H9 (cell line): ENCODE data around the gene CD8A. TPM values are rescaled to one million over a fixed set of nuclear protein-coding genes. Genes with fewer than 3 reads are reported as not detected.

Experiments used
- DNase-seq: peaks from one replicate; pipeline ENCODE4 v3.0.0-alpha.2; 2017
- H2AFZ ChIP-seq: one replicate; pipeline ENCODE4 v1.6.1; 2013; ENCODE audit warnings: mild to moderate bottlenecking, low read length, control low read depth, moderate library complexity
- H2AK5ac ChIP-seq: 2 replicates; pipeline ENCODE4 v1.6.1; 2013; ENCODE audit warnings: low read length, control low read depth, mixed read lengths; ENCODE audit not compliant: insufficient read length
- H2BK120ac ChIP-seq: one replicate; pipeline ENCODE4 v1.6.1; 2013; ENCODE audit warnings: low read depth, mild to moderate bottlenecking, low read length, control low read depth, inconsistent platforms; ENCODE audit not compliant: poor library complexity, severe bottlenecking
- H2BK12ac ChIP-seq: 2 replicates; pipeline ENCODE4 v1.6.1; 2013; ENCODE audit warnings: low read length, control low read depth, mixed read lengths, low read depth; ENCODE audit not compliant: insufficient read length
- H2BK15ac ChIP-seq: 2 replicates; pipeline ENCODE4 v1.6.1; 2013; ENCODE audit warnings: low read depth, low read length, control low read depth
- H2BK20ac ChIP-seq: one replicate; pipeline ENCODE4 v1.6.1; 2013; ENCODE audit warnings: low read depth, mild to moderate bottlenecking, low read length, control low read depth, inconsistent platforms; ENCODE audit not compliant: poor library complexity, severe bottlenecking
- H2BK5ac ChIP-seq: 2 replicates; pipeline ENCODE4 v1.6.1; 2013; ENCODE audit warnings: low read length, control low read depth, mixed read lengths; ENCODE audit not compliant: insufficient read length
- H3K14ac ChIP-seq: 2 replicates; pipeline ENCODE4 v1.6.1; 2013; ENCODE audit warnings: low read length, control low read depth; ENCODE audit not compliant: insufficient read depth
- H3K18ac ChIP-seq: 2 replicates; pipeline ENCODE4 v1.6.1; 2013; ENCODE audit warnings: low read depth, mild to moderate bottlenecking, mixed read lengths, low read length, control low read depth; ENCODE audit not compliant: insufficient read length
- H3K23ac ChIP-seq: 2 replicates; pipeline ENCODE4 v1.6.1; 2013; ENCODE audit warnings: low read length, control low read depth, mixed read lengths, low read depth; ENCODE audit not compliant: insufficient read length
- H3K23me2 ChIP-seq: 2 replicates; pipeline ENCODE4 v1.6.1; 2013; ENCODE audit warnings: low read depth, mild to moderate bottlenecking, mixed read lengths, low read length, control low read depth; ENCODE audit not compliant: insufficient read length, poor library complexity, severe bottlenecking
- H3K27ac ChIP-seq: 2 replicates; pipeline ENCODE4 v1.5.1; 2013; ENCODE audit warnings: low read length, control low read depth, mixed read lengths, low read depth; ENCODE audit not compliant: insufficient read length
- H3K27me3 ChIP-seq: 2 replicates; pipeline ENCODE4 v1.6.1; 2013; ENCODE audit warnings: low read length, control low read depth, inconsistent platforms; ENCODE audit not compliant: insufficient read depth
- H3K4ac ChIP-seq: 2 replicates; pipeline ENCODE4 v1.6.1; 2013; ENCODE audit warnings: low read depth, mild to moderate bottlenecking, control low read depth, inconsistent platforms, low read length, moderate library complexity
- H3K4me1 ChIP-seq: 2 replicates; pipeline ENCODE4 v1.6.1; 2013; ENCODE audit warnings: low read length, control low read depth, inconsistent platforms; ENCODE audit not compliant: insufficient read depth
- H3K4me2 ChIP-seq: 2 replicates; pipeline ENCODE4 v1.6.1; 2013; ENCODE audit warnings: low read length, control low read depth, mixed read lengths; ENCODE audit not compliant: insufficient read length, insufficient read depth
- H3K56ac ChIP-seq: 2 replicates; pipeline ENCODE4 v1.6.1; 2013; ENCODE audit warnings: low read depth, mild to moderate bottlenecking, mixed read lengths, low read length, control low read depth; ENCODE audit not compliant: insufficient read length
- H3K79me1 ChIP-seq: 2 replicates; pipeline ENCODE4 v1.6.1; 2013; ENCODE audit warnings: low read depth, mild to moderate bottlenecking, moderate library complexity, low read length, control low read depth, inconsistent platforms; ENCODE audit not compliant: insufficient read depth, poor library complexity, severe bottlenecking
- H3K79me2 ChIP-seq: 2 replicates; pipeline ENCODE4 v1.6.1; 2013; ENCODE audit warnings: low read length, control low read depth, inconsistent platforms; ENCODE audit not compliant: insufficient read depth
- H3K9ac ChIP-seq: 2 replicates; pipeline ENCODE4 v1.6.1; 2013; ENCODE audit warnings: low read length, control low read depth, mixed read lengths; ENCODE audit not compliant: insufficient read length; ENCODE audit errors: extremely low read depth
- H3K9me3 ChIP-seq: one replicate; pipeline ENCODE4 v1.6.1; 2013; ENCODE audit warnings: low read depth, low read length, inconsistent platforms; ENCODE audit not compliant: control insufficient read depth
- H3T11ph ChIP-seq: one replicate; pipeline ENCODE4 v1.6.1; 2013; ENCODE audit warnings: mild to moderate bottlenecking, low read length, control low read depth, inconsistent platforms
- H4K20me1 ChIP-seq: one replicate; pipeline ENCODE4 v1.6.1; 2013; ENCODE audit not compliant: control insufficient read depth, insufficient read length, insufficient read depth
- H4K5ac ChIP-seq: 2 replicates; pipeline ENCODE4 v1.6.1; 2013; ENCODE audit warnings: low read depth, mild to moderate bottlenecking, mixed read lengths, low read length, control low read depth; ENCODE audit not compliant: insufficient read length
- H4K8ac ChIP-seq: replicated peaks from 2 replicates; pipeline ENCODE4 v1.6.1; 2013; ENCODE audit warnings: low read length, control low read depth, mixed read lengths, low read depth; ENCODE audit not compliant: insufficient read length
- H4K91ac ChIP-seq: 2 replicates; pipeline ENCODE4 v1.6.1; 2013; ENCODE audit warnings: low read depth, mild to moderate bottlenecking, moderate library complexity, mixed read lengths, low read length, control low read depth; ENCODE audit not compliant: insufficient read length
- H3K27ac Mint-ChIP-seq, 3 experiments: 2 replicates in 2 of 3; 3 replicates in 1 of 3; pipeline ENCODE4 v1.8.0; 2020 to 2021; ENCODE audit warnings: mixed read lengths in 3 of 3, mild to moderate bottlenecking in 1 of 3, moderate library complexity in 1 of 3
- H3K27me3 Mint-ChIP-seq: 2 replicates; pipeline ENCODE4 v1.8.0; 2021; ENCODE audit warnings: low read depth, mild to moderate bottlenecking, moderate library complexity, mixed read lengths
- H3K36me3 Mint-ChIP-seq, 3 experiments: 2 replicates in 2 of 3; 3 replicates in 1 of 3; pipeline ENCODE4 v1.8.0; 2020 to 2021; ENCODE audit warnings: low read depth in 3 of 3, mixed read lengths in 3 of 3; ENCODE audit not compliant: insufficient read depth in 1 of 3
- H3K4me1 Mint-ChIP-seq, 2 experiments: 2 replicates each; pipeline ENCODE4 v1.8.0; 2020; ENCODE audit warnings: mixed read lengths in 2 of 2
- H3K4me3 Mint-ChIP-seq, 2 experiments: 2 replicates in 1 of 2; 3 replicates in 1 of 2; pipeline ENCODE4 v1.8.0; 2020 to 2021; ENCODE audit warnings: mild to moderate bottlenecking in 2 of 2, mixed read lengths in 2 of 2, moderate library complexity in 1 of 2
- H3K9me3 Mint-ChIP-seq, 2 experiments: 2 replicates in 1 of 2; 3 replicates in 1 of 2; pipeline ENCODE4 v1.8.0; 2020; ENCODE audit warnings: mild to moderate bottlenecking in 2 of 2, mixed read lengths in 2 of 2, moderate library complexity in 1 of 2
- WGBS: extraction: QIAGEN DNeasy Blood & Tissue Kit; methylation state at CpG from one replicate; pipeline ENCODE4 v1.1.7; 2013; ENCODE audit warnings: missing lambda C conversion rate, low lambda C conversion rate, mixed read lengths; ENCODE audit not compliant: insufficient read length; ENCODE audit errors: extremely low coverage; 5-methylcytosine and 5-hydroxymethylcytosine counted together
- total RNA-seq: library from RNA; stranded (reverse); gene quantifications from 2 replicates; pipeline ENCODE4 v1.2.1, GENCODE V29; 2021
- TF ChIP-seq, protein P1 (sequence below): fragments of 200-600 bp; sonication (generic); conservative IDR thresholded peaks from 3 replicates; pipeline ENCODE4 v1.8.0; 2021; ENCODE audit warnings: antibody characterized with exemption, mild to moderate bottlenecking

The CD8A gene
- total RNA-seq, 1 experiment from 2014 or later = not detected

DNA sequence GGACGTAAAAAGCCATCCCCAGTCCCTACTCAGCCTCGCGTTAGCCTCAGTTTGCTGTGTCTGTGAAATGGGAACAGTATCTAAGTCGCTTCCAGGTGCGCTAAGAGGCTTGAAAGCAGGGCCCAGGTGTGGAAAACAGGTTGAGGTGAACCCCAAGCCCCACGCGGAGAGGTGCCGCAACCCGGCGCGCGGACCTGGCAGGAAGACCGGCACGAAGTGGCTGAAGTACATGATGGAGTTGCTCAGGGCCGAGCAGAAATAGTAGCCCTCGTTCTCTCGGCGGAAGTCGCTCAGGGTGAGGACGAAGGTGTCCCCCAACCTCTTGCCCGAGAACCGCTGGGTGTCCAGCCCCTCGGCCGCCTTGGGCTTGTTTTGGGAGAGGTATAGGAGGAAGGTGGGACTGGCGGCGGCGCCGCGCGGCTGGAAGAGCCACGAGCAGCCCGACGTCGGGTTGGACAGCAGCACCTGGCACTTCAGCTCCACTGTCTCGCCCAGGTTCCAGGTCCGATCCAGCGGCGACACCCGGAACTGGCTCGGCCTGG is 508 bp downstream of the CD8A start:
- Histone ChIP-seq H4K5ac (no peak overlapping the region), H3K9me3 (no peaks in the 10 kb centered on the region), H2AK5ac (no peak overlapping the region), H3K27me3 (peaks cover 45% of the 10 kb centered on the region; the same call in 1 of the 2 replicates), H2AFZ (no peak overlapping the region), H2BK5ac (no peak overlapping the region), H3K79me2 (no peaks in the 10 kb centered on the region), H2BK20ac (no peak overlapping the region), H2BK12ac (no peak overlapping the region), H3K18ac (no peak overlapping the region), H2BK15ac (no peak overlapping the region), H3K14ac (no peak overlapping the region), H2BK120ac (no peak overlapping the region), H4K8ac (no peak overlapping the region), H4K20me1 (no peaks in the 10 kb centered on the region), H3K56ac (no peak overlapping the region), H3K23me2 (peaks cover 5% of the 10 kb centered on the region), H3K4me1 (no peaks in the 10 kb centered on the region), H3K9ac (no peak overlapping the region), H3K4ac (no peak overlapping the region), H3K4me2 (peak overlapping the region; percentile 65), H3K23ac (no peak overlapping the region), H4K91ac (no peak overlapping the region), H3K79me1 (no peaks in the 10 kb centered on the region), H3T11ph (no peak overlapping the region), H3K27ac (no peak overlapping the region)
- Mint-ChIP-seq H3K36me3 (no peaks in the 10 kb centered on the region), H3K4me3 (peak overlapping the region; percentile 39 to 75), H3K4me1 (peaks cover 9 to 24% of the 10 kb centered on the region in 2 experiments), H3K9me3 (peaks cover 4% of the 10 kb centered on the region in 2 experiments; a peak in 4 of 5 replicates), H3K27ac (no peak overlapping the region), H3K27me3 (peaks cover 99% of the 10 kb centered on the region)
- WGBS = no CpG with 5 or more reads among the region's 40 CpGs
- TF ChIP-seq, protein P1, sequence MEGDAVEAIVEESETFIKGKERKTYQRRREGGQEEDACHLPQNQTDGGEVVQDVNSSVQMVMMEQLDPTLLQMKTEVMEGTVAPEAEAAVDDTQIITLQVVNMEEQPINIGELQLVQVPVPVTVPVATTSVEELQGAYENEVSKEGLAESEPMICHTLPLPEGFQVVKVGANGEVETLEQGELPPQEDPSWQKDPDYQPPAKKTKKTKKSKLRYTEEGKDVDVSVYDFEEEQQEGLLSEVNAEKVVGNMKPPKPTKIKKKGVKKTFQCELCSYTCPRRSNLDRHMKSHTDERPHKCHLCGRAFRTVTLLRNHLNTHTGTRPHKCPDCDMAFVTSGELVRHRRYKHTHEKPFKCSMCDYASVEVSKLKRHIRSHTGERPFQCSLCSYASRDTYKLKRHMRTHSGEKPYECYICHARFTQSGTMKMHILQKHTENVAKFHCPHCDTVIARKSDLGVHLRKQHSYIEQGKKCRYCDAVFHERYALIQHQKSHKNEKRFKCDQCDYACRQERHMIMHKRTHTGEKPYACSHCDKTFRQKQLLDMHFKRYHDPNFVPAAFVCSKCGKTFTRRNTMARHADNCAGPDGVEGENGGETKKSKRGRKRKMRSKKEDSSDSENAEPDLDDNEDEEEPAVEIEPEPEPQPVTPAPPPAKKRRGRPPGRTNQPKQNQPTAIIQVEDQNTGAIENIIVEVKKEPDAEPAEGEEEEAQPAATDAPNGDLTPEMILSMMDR = no peak
- peak; percentile 63 for DNase-seq
